Thyroid gland (tissue), 4 donors: ENCODE results near the gene SHC3.

ENCODE experiments used
- POLR2A ChIP-seq, 2 donors: fragments of 450-650 bp; IDR thresholded peaks; one replicate each; pipeline ENCODE4 v1.6.1; 2017; ENCODE audit warnings: antibody characterized with exemption in 2 of 2, mild to moderate bottlenecking in 2 of 2, moderate library complexity in 1 of 2
- TF ChIP-seq, protein P1 (sequence below), 6 experiments: fragments of 200-600 bp in 3 of 6; fragments of 450-650 bp in 3 of 6; sonication (generic) in 3 of 6; IDR thresholded peaks; one replicate each; pipeline ENCODE4 v1.5.1; 2016 to 2019; ENCODE audit warnings: antibody characterized with exemption in 6 of 6, mild to moderate bottlenecking in 2 of 6, inconsistent platforms in 1 of 6, moderate library complexity in 1 of 6

DNA sequence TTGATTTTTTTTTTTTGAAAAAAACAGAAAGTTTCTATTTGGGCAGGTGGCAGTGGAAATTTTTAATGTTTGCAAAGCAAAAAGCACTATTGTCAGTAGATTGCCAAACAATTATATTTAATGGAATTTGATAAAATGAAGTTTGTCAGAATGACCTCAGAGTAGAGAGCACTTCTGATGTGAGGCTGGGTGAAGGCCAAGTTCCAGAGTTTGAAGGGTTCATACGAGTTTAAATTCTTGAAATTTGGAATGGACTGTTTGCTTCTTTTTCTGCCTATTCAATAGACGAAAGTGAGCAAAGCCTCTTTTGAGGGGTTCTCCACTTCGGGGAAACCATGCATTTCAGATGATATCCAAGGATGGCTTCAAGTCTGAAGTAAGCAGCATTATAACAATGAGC, 7.4 kb downstream of the SHC3 start:
- TF ChIP-seq, protein P1, sequence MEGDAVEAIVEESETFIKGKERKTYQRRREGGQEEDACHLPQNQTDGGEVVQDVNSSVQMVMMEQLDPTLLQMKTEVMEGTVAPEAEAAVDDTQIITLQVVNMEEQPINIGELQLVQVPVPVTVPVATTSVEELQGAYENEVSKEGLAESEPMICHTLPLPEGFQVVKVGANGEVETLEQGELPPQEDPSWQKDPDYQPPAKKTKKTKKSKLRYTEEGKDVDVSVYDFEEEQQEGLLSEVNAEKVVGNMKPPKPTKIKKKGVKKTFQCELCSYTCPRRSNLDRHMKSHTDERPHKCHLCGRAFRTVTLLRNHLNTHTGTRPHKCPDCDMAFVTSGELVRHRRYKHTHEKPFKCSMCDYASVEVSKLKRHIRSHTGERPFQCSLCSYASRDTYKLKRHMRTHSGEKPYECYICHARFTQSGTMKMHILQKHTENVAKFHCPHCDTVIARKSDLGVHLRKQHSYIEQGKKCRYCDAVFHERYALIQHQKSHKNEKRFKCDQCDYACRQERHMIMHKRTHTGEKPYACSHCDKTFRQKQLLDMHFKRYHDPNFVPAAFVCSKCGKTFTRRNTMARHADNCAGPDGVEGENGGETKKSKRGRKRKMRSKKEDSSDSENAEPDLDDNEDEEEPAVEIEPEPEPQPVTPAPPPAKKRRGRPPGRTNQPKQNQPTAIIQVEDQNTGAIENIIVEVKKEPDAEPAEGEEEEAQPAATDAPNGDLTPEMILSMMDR (IDR thresholded peaks at IDR 0.05) = no peak
- no peak for TF ChIP-seq POLR2A (IDR thresholded peaks at IDR 0.05)
